Measurements from ENCODE around the gene MTSS2.
"Not testable (repeated sequence)": the region's sequence is repeated elsewhere in the genome, so short reads cannot be mapped to it uniquely, and the experiment has no call there.

The MTSS2 gene

GRCh38 chr16:70678121-70678897 is 7.5 kb downstream of the MTSS2 start:
- TF ChIP-seq CTCF (IDR thresholded peaks at IDR 0.05; ENCODE audit: low read depth, low read length), result no peak
- no peak overlapping the region for H3K4me3 ChIP-seq (replicated peaks in 1 of 2; ENCODE audit: low read depth in 2 of 2, low read length in 2 of 2)
- DNase-seq (ENCODE audit: low read depth in 2 of 2), result no peak

- H3K4me3 ChIP-seq (replicated peaks in 1 of 2; ENCODE audit: low read depth in 2 of 2, low read length in 2 of 2), result no peak overlapping the region
- no peak for DNase-seq (ENCODE audit: low read depth in 2 of 2)
- no peak for TF ChIP-seq CTCF (IDR thresholded peaks at IDR 0.05; ENCODE audit: low read depth, low read length)
Measured at GRCh38 chr16:70677499-70678120, 8.2 kb downstream of the MTSS2 start.

GRCh38 chr16:70676675-70677498 is 9.0 kb downstream of the MTSS2 start:
- no peak overlapping the region for H3K4me3 ChIP-seq (replicated peaks in 1 of 2; ENCODE audit: low read depth in 2 of 2, low read length in 2 of 2)
- DNase-seq (ENCODE audit: low read depth in 2 of 2), result no peak
- no peak for TF ChIP-seq CTCF (IDR thresholded peaks at IDR 0.05; ENCODE audit: low read depth, low read length)

GRCh38 chr16:70675851-70676513 is 9.9 kb downstream of the MTSS2 start:
- no peak for TF ChIP-seq CTCF (IDR thresholded peaks at IDR 0.05; ENCODE audit: low read depth, low read length)
- no peak overlapping the region for H3K4me3 ChIP-seq (replicated peaks in 1 of 2; ENCODE audit: low read depth in 2 of 2, low read length in 2 of 2)
- DNase-seq (ENCODE audit: low read depth in 2 of 2), result no peak

- no peak for DNase-seq (ENCODE audit: low read depth in 2 of 2)
- TF ChIP-seq CTCF (IDR thresholded peaks at IDR 0.05; ENCODE audit: low read depth, low read length), result no peak
- no peak overlapping the region for H3K4me3 ChIP-seq (replicated peaks in 1 of 2; ENCODE audit: low read depth in 2 of 2, low read length in 2 of 2)
Measured at GRCh38 chr16:70674221-70675014, 11.4 kb downstream of the MTSS2 start.

- DNase-seq (ENCODE audit: low read depth in 2 of 2); H3K4me3 ChIP-seq (replicated peaks in 1 of 2; ENCODE audit: low read depth in 2 of 2, low read length in 2 of 2): not testable (repeated sequence)
Measured at GRCh38 chr16:70670938-70671337, 14.9 kb downstream of the MTSS2 start.
